Measurements from ENCODE around the gene SDF2L1. TPM values are rescaled to one million over a fixed set of nuclear protein-coding genes. Genes with fewer than 3 reads are reported as not detected.
A peak's percentile ranks its signal among the peaks of the same experiment; 100 is the strongest.

The SDF2L1 gene
- total and polyA plus RNA-seq, 9 of the 15 experiments (the other 6 are each of a cell fraction or from before 2014, with no cell fraction given), result 15.1 to 989 (median 124) TPM

DNA sequence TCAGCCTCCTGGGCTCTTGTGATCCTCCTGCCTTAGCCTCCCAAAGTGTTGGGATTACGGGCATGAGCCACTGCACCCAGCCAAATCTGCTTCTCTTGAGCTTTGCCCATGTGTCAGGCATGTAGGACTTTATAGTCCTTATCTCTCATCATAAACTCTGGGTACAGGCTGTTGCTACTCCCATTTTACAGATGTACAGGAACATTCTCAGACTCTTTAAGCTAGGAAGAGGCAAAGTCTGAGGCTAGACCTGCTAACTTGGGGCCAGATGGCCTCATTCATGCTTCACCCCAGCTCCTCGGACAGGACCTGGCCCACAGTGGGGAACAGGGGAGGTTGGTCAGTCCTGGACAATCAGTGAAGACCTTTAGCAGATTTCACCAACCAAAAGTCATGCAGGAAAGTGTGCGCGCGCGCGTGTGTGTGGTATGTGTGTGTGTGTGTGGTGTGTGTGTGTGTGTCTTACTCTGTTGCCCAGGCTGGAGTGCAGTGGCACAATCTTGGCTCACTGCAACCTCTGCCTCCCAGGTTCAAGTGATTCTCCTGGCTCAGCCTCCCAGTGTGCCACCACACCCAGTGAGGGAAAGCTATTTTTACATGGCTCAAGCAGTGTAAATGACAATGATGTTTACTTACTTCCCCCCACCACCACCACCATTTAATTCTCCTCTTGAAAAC is 36.1 kb upstream of the SDF2L1 start (continued):
- no peak for TF ChIP-seq TEAD4 (IDR thresholded peaks at IDR 0.05; ENCODE audit: low read length)
- peak; percentile 96 for TF ChIP-seq TEAD4 (CRISPR knock-in tag; IDR thresholded peaks at IDR 0.05; ENCODE audit: borderline replicate concordance)
- TF ChIP-seq, protein P1, sequence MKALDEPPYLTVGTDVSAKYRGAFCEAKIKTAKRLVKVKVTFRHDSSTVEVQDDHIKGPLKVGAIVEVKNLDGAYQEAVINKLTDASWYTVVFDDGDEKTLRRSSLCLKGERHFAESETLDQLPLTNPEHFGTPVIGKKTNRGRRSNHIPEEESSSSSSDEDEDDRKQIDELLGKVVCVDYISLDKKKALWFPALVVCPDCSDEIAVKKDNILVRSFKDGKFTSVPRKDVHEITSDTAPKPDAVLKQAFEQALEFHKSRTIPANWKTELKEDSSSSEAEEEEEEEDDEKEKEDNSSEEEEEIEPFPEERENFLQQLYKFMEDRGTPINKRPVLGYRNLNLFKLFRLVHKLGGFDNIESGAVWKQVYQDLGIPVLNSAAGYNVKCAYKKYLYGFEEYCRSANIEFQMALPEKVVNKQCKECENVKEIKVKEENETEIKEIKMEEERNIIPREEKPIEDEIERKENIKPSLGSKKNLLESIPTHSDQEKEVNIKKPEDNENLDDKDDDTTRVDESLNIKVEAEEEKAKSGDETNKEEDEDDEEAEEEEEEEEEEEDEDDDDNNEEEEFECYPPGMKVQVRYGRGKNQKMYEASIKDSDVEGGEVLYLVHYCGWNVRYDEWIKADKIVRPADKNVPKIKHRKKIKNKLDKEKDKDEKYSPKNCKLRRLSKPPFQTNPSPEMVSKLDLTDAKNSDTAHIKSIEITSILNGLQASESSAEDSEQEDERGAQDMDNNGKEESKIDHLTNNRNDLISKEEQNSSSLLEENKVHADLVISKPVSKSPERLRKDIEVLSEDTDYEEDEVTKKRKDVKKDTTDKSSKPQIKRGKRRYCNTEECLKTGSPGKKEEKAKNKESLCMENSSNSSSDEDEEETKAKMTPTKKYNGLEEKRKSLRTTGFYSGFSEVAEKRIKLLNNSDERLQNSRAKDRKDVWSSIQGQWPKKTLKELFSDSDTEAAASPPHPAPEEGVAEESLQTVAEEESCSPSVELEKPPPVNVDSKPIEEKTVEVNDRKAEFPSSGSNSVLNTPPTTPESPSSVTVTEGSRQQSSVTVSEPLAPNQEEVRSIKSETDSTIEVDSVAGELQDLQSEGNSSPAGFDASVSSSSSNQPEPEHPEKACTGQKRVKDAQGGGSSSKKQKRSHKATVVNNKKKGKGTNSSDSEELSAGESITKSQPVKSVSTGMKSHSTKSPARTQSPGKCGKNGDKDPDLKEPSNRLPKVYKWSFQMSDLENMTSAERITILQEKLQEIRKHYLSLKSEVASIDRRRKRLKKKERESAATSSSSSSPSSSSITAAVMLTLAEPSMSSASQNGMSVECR (CRISPR knock-in tag; IDR thresholded peaks at IDR 0.05), result peak; percentile 81
- TF ChIP-seq PHB (CRISPR knock-in tag; IDR thresholded peaks at IDR 0.05), result peak; percentile 39; the same call in 1 of the 2 replicates
- TF ChIP-seq THRB (CRISPR knock-in tag; conservative IDR thresholded peaks at IDR 0.05), result 0 out of 2 replicates have a peak, but pooled peaks have one; percentile 48
